IgD-negative memory B cell (primary cell): ENCODE data around the gene CSHL1. TPM values are rescaled to one million over a fixed set of nuclear protein-coding genes. Genes with fewer than 3 reads are reported as not detected.
"Not testable (repeated sequence)": the region's sequence is repeated elsewhere in the genome, so short reads cannot be mapped to it uniquely, and the experiment has no call there.

Experiments
- H3K27ac Mint-ChIP-seq, 3 donors: one replicate each; pipeline ENCODE4 v1.8.0; 2020 to 2022; ENCODE audit warnings: mild to moderate bottlenecking in 3 of 3, mixed read lengths in 3 of 3, moderate library complexity in 1 of 3
- H3K27me3 Mint-ChIP-seq: one replicate; pipeline ENCODE4 v1.8.0; 2021; ENCODE audit warnings: mixed read lengths
- H3K36me3 Mint-ChIP-seq: one replicate; pipeline ENCODE4 v1.8.0; 2020; ENCODE audit warnings: mild to moderate bottlenecking, mixed read lengths
- H3K4me1 Mint-ChIP-seq, 3 donors: one replicate each; pipeline ENCODE4 v1.8.0; 2020 to 2022; ENCODE audit warnings: mixed read lengths in 3 of 3, mild to moderate bottlenecking in 1 of 3
- H3K4me3 Mint-ChIP-seq, 4 donors: one replicate each; pipeline ENCODE4 v1.8.0; 2020 to 2022; ENCODE audit warnings: mild to moderate bottlenecking in 4 of 4, mixed read lengths in 4 of 4, moderate library complexity in 3 of 4
- H3K9me3 Mint-ChIP-seq, 3 donors: one replicate each; pipeline ENCODE4 v1.8.0; 2020 to 2021; ENCODE audit warnings: mixed read lengths in 3 of 3, mild to moderate bottlenecking in 1 of 3
- polyA plus RNA-seq: library from polyadenylated mRNA; unstranded; fragments of 300-500 nt; fragmentation: Illumina TruSeq; gene quantifications from one replicate; pipeline ENCODE4 v1.2.3, GENCODE V29; 2021

The CSHL1 gene
- polyA plus RNA-seq, 1 donor from 2014 or later = not detected

GRCh38 chr17:63918305-63918704, 7.2 kb upstream of the CSHL1 start:
- Mint-ChIP-seq H3K4me3 (no peak overlapping the region), H3K27ac (no peak overlapping the region), H3K9me3 (no peaks in the 10 kb centered on the region), H3K27me3 (peaks cover 6% of the 10 kb centered on the region), H3K36me3 (peaks cover 1% of the 10 kb centered on the region), H3K4me1 (peaks cover 24 to 43% (median 39%) of the 10 kb centered on the region in 3 donors)

GRCh38 chr17:63917646-63918045, 6.6 kb upstream of the CSHL1 start:
- peaks cover 1% of the 10 kb centered on the region for H3K36me3 Mint-ChIP-seq
- peaks cover 23 to 41% (median 37%) of the 10 kb centered on the region in 3 donors for H3K4me1 Mint-ChIP-seq
- no peak overlapping the region for H3K4me3 Mint-ChIP-seq

GRCh38 chr17:63917206-63917605, 6.1 kb upstream of the CSHL1 start:
- H3K27ac Mint-ChIP-seq, H3K36me3 Mint-ChIP-seq, H3K4me3 Mint-ChIP-seq, H3K27me3 Mint-ChIP-seq, H3K9me3 Mint-ChIP-seq: not testable (repeated sequence)
- peaks cover 19 to 38% (median 34%) of the 10 kb centered on the region in 3 donors for H3K4me1 Mint-ChIP-seq

More at GRCh38 chr17:63917646-63918045, 6.6 kb upstream of the CSHL1 start:
- H3K9me3 Mint-ChIP-seq = no peaks in the 10 kb centered on the region
- peaks cover 6% of the 10 kb centered on the region for H3K27me3 Mint-ChIP-seq
- H3K27ac Mint-ChIP-seq = no peak overlapping the region

GRCh38 chr17:63916566-63917185, 5.6 kb upstream of the CSHL1 start:
- Mint-ChIP-seq H3K27me3 (peaks cover 6% of the 10 kb centered on the region), H3K27ac (no peak overlapping the region), H3K4me3 (no peak overlapping the region), H3K36me3 (peaks cover 1% of the 10 kb centered on the region), H3K4me1 (peaks cover 16 to 39% (median 31%) of the 10 kb centered on the region in 3 donors), H3K9me3 (no peaks in the 10 kb centered on the region)

GRCh38 chr17:63915753-63916152, 4.7 kb upstream of the CSHL1 start:
- H3K27ac Mint-ChIP-seq = peak overlapping the region; percentile 1 to 59 (median 21)
- H3K9me3 Mint-ChIP-seq, H3K36me3 Mint-ChIP-seq, H3K27me3 Mint-ChIP-seq: not testable (repeated sequence)
- H3K4me3 Mint-ChIP-seq = peak overlapping the region in 3 of 4 donors; percentile 8 to 65 (median 58)
- H3K4me1 Mint-ChIP-seq = peaks cover 16 to 37% (median 26%) of the 10 kb centered on the region in 3 donors

GRCh38 chr17:63914471-63914870, 3.4 kb upstream of the CSHL1 start:
- peaks cover 16 to 29% (median 18%) of the 10 kb centered on the region in 3 donors for H3K4me1 Mint-ChIP-seq
- no peak overlapping the region for H3K4me3 Mint-ChIP-seq
- peaks cover 1% of the 10 kb centered on the region for H3K36me3 Mint-ChIP-seq

GRCh38 chr17:63911657-63912100, 621 bp upstream of the CSHL1 start:
- no peak overlapping the region for H3K4me3 Mint-ChIP-seq
- H3K36me3 Mint-ChIP-seq = no peaks in the 10 kb centered on the region
- H3K27ac Mint-ChIP-seq = no peak overlapping the region
- peaks cover 10 to 22% (median 13%) of the 10 kb centered on the region in 3 donors for H3K4me1 Mint-ChIP-seq
- H3K27me3 Mint-ChIP-seq = peaks cover 7% of the 10 kb centered on the region
- no peaks in the 10 kb centered on the region for H3K9me3 Mint-ChIP-seq

More at GRCh38 chr17:63914471-63914870, 3.4 kb upstream of the CSHL1 start:
- H3K27me3 Mint-ChIP-seq = peaks cover 8% of the 10 kb centered on the region
- H3K27ac Mint-ChIP-seq = no peak overlapping the region
- H3K9me3 Mint-ChIP-seq = no peaks in the 10 kb centered on the region

- Mint-ChIP-seq H3K36me3 (no peaks in the 10 kb centered on the region), H3K27me3 (peaks cover 3% of the 10 kb centered on the region), H3K4me3 (no peak overlapping the region), H3K9me3 (no peaks in the 10 kb centered on the region), H3K4me1 (peaks cover 0 to 9% (median 3%) of the 10 kb centered on the region in 3 donors), H3K27ac (peak overlapping the region in 1 of 3 donors; percentile 93)
These were observed 962 bp downstream of the CSHL1 start for GRCh38 chr17:63910096-63910495.

GRCh38 chr17:63909586-63909985, 1.5 kb downstream of the CSHL1 start:
- not testable (repeated sequence) for H3K36me3 Mint-ChIP-seq, H3K4me3 Mint-ChIP-seq, H3K4me1 Mint-ChIP-seq, H3K27me3 Mint-ChIP-seq, H3K9me3 Mint-ChIP-seq
- peak overlapping the region in 1 of 3 donors; percentile 38 for H3K27ac Mint-ChIP-seq

- H3K27ac Mint-ChIP-seq, H3K4me3 Mint-ChIP-seq, H3K9me3 Mint-ChIP-seq, H3K4me1 Mint-ChIP-seq, H3K27me3 Mint-ChIP-seq, H3K36me3 Mint-ChIP-seq: not testable (repeated sequence)
These were observed 3.8 kb downstream of the CSHL1 start for GRCh38 chr17:63907161-63907778.

GRCh38 chr17:63904796-63905195, 6.3 kb downstream of the CSHL1 start:
- H3K27me3 Mint-ChIP-seq, H3K36me3 Mint-ChIP-seq, H3K4me1 Mint-ChIP-seq, H3K9me3 Mint-ChIP-seq, H3K27ac Mint-ChIP-seq, H3K4me3 Mint-ChIP-seq: not testable (repeated sequence)

- peak overlapping the region in 1 of 3 donors; percentile 78 for H3K27ac Mint-ChIP-seq
- H3K4me3 Mint-ChIP-seq, H3K36me3 Mint-ChIP-seq, H3K27me3 Mint-ChIP-seq, H3K4me1 Mint-ChIP-seq, H3K9me3 Mint-ChIP-seq: not testable (repeated sequence)
These were observed 7.3 kb downstream of the CSHL1 start for GRCh38 chr17:63903787-63904201.

GRCh38 chr17:63901971-63902370, 9.1 kb downstream of the CSHL1 start:
- H3K27me3 Mint-ChIP-seq, H3K36me3 Mint-ChIP-seq, H3K9me3 Mint-ChIP-seq, H3K4me1 Mint-ChIP-seq, H3K4me3 Mint-ChIP-seq: not testable (repeated sequence)
- peak overlapping the region in 1 of 3 donors; percentile 22 for H3K27ac Mint-ChIP-seq

GRCh38 chr17:63898899-63899798, 11.9 kb downstream of the CSHL1 start:
- H3K4me1 Mint-ChIP-seq, H3K4me3 Mint-ChIP-seq, H3K27me3 Mint-ChIP-seq, H3K36me3 Mint-ChIP-seq, H3K9me3 Mint-ChIP-seq, H3K27ac Mint-ChIP-seq: not testable (repeated sequence)
